OCI-LY1 (cell line): ENCODE measurements around the gene NCKIPSD.

Experiments
- H2AFZ ChIP-seq: fragments of 200-600 bp; sonication (generic), shearing (Covaris generic); 2 replicates; pipeline ENCODE4 v1.6.0; 2014; ENCODE audit warnings: antibody characterized with exemption, mild to moderate bottlenecking, low read length
- H3F3A ChIP-seq: fragments of 200-600 bp; sonication (generic), shearing (Covaris generic); 2 replicates; pipeline ENCODE4 v1.6.0; 2014; ENCODE audit warnings: mild to moderate bottlenecking, antibody characterized with exemption, low read length, moderate library complexity; ENCODE audit not compliant: insufficient read depth
- H3K27ac ChIP-seq: fragments of 200-600 bp; sonication (generic); 2 replicates; pipeline ENCODE4 v1.5.1; 2014; ENCODE audit warnings: low read length, mixed run types, mild to moderate bottlenecking, low read depth; ENCODE audit not compliant: poor library complexity, severe bottlenecking
- H3K27me3 ChIP-seq: fragments of 200-600 bp; sonication (generic); 2 replicates; pipeline ENCODE4 v1.6.0; 2014; ENCODE audit warnings: antibody characterized with exemption, mild to moderate bottlenecking, low read length, moderate library complexity; ENCODE audit not compliant: insufficient read depth
- H3K36me3 ChIP-seq: fragments of 200-600 bp; sonication (generic); 2 replicates; pipeline ENCODE4 v1.6.1; 2014; ENCODE audit warnings: mild to moderate bottlenecking, antibody characterized with exemption, low read length, moderate library complexity, mixed read lengths; ENCODE audit not compliant: insufficient read depth
- H3K4me1 ChIP-seq: fragments of 200-600 bp; sonication (generic); 2 replicates; pipeline ENCODE4 v1.5.1; 2014; ENCODE audit warnings: mild to moderate bottlenecking, low read length, moderate library complexity; ENCODE audit not compliant: insufficient read depth, severe bottlenecking
- H3K4me2 ChIP-seq: fragments of 200-600 bp; sonication (generic), shearing (Covaris generic); 2 replicates; pipeline ENCODE4 v1.6.1; 2014; ENCODE audit warnings: low read length
- H3K4me3 ChIP-seq: fragments of 200-600 bp; sonication (generic); 2 replicates; pipeline ENCODE4 v1.5.1; 2014; ENCODE audit warnings: low read length, low read depth, mild to moderate bottlenecking, mixed read lengths; ENCODE audit not compliant: poor library complexity, severe bottlenecking
- H3K79me2 ChIP-seq: fragments of 200-600 bp; shearing (Covaris generic); 2 replicates; pipeline ENCODE4 v1.6.1; 2016; ENCODE audit warnings: mixed run types, low read length, mixed read lengths; ENCODE audit not compliant: insufficient read depth
- H3K9ac ChIP-seq: fragments of 200-600 bp; sonication (generic), shearing (Covaris generic); 2 replicates; pipeline ENCODE4 v1.6.1; 2014; ENCODE audit warnings: mild to moderate bottlenecking, low read length, mixed read lengths
- H3K9me2 ChIP-seq: fragments of 200-600 bp; sonication (generic), shearing (Covaris generic); 2 replicates; pipeline ENCODE4 v1.6.1; 2014; ENCODE audit warnings: low read depth, mild to moderate bottlenecking, low read length, mixed read lengths
- H3K9me3 ChIP-seq: fragments of 200-600 bp; shearing (Covaris generic); 2 replicates; pipeline ENCODE4 v1.6.1; 2014; ENCODE audit warnings: low read length, mixed read lengths
- H4K20me1 ChIP-seq: fragments of 200-600 bp; sonication (generic), shearing (Covaris generic); 2 replicates; pipeline ENCODE4 v1.6.0; 2016; ENCODE audit warnings: mild to moderate bottlenecking, low read length; ENCODE audit not compliant: insufficient read depth
- CTCF ChIP-seq: fragments of 200-600 bp; sonication (generic), shearing (Covaris generic); IDR thresholded peaks from 2 replicates; pipeline ENCODE4 v1.5.1; 2017; ENCODE audit warnings: mild to moderate bottlenecking, antibody characterized with exemption, low read length, moderate library complexity, mixed read lengths
- EZH2 ChIP-seq: fragments of 200-600 bp; sonication (generic), shearing (Covaris generic); IDR thresholded peaks from 2 replicates; pipeline ENCODE4 v1.8.0; 2017; ENCODE audit warnings: borderline replicate concordance, mixed run types, mild to moderate bottlenecking, antibody characterized with exemption, low read length, moderate library complexity, mixed read lengths

The NCKIPSD gene

GRCh38 chr3:48633256-48633655 lies 52.5 kb downstream of the NCKIPSD start:
- H3K9me2 ChIP-seq, result no peaks in the 10 kb centered on the region
- H3K4me1 ChIP-seq, result peaks cover 26% of the 10 kb centered on the region
- H4K20me1 ChIP-seq, result no peaks in the 10 kb centered on the region
- no peak overlapping the region for H3K9ac ChIP-seq
- H3K4me2 ChIP-seq, result no peak overlapping the region
- H3K4me3 ChIP-seq, result no peak overlapping the region
- H2AFZ ChIP-seq, result no peak overlapping the region
- no peaks in the 10 kb centered on the region for H3F3A ChIP-seq
- TF ChIP-seq EZH2, result no peak
- no peak for TF ChIP-seq CTCF
- H3K27ac ChIP-seq, result no peak overlapping the region
- no peaks in the 10 kb centered on the region for H3K27me3 ChIP-seq
- H3K36me3 ChIP-seq, result peaks cover 45% of the 10 kb centered on the region
- no peaks in the 10 kb centered on the region for H3K9me3 ChIP-seq
- H3K79me2 ChIP-seq, result no peaks in the 10 kb centered on the region

GRCh38 chr3:48631516-48632448 lies 53.9 kb downstream of the NCKIPSD start:
- Histone ChIP-seq H3K9me3 (no peaks in the 10 kb centered on the region), H3K4me3 (no peak overlapping the region), H2AFZ (no peak overlapping the region), H3K27ac (no peak overlapping the region), H3K36me3 (peaks cover 59% of the 10 kb centered on the region), H3K79me2 (no peaks in the 10 kb centered on the region), H3K9me2 (no peaks in the 10 kb centered on the region), H3K27me3 (no peaks in the 10 kb centered on the region), H3K4me2 (no peak overlapping the region), H3K4me1 (peaks cover 20% of the 10 kb centered on the region), H4K20me1 (no peaks in the 10 kb centered on the region), H3K9ac (no peak overlapping the region), H3F3A (no peaks in the 10 kb centered on the region)
- no peak for TF ChIP-seq EZH2
- TF ChIP-seq CTCF, result no peak

GRCh38 chr3:48630833-48631232 lies 54.9 kb downstream of the NCKIPSD start:
- Histone ChIP-seq H3K4me3 (no peak overlapping the region), H3K27me3 (no peaks in the 10 kb centered on the region), H3K79me2 (no peaks in the 10 kb centered on the region), H3F3A (no peaks in the 10 kb centered on the region), H3K4me2 (no peak overlapping the region), H2AFZ (no peak overlapping the region), H3K9me3 (no peaks in the 10 kb centered on the region), H4K20me1 (no peaks in the 10 kb centered on the region), H3K9ac (no peak overlapping the region), H3K4me1 (peaks cover 10% of the 10 kb centered on the region), H3K9me2 (no peaks in the 10 kb centered on the region), H3K27ac (no peak overlapping the region), H3K36me3 (peaks cover 67% of the 10 kb centered on the region)
- TF ChIP-seq EZH2 (no peak), CTCF (no peak)
